Hematopoietic multipotent progenitor cell treated with erythropoietin and hydrocortisone succinate and interleukin-3 and kit ligand, for 15 days (in vitro differentiated cells): Measurements from ENCODE around the gene PDCD2L.
"Not testable (repeated sequence)": the region's sequence is repeated elsewhere in the genome, so short reads cannot be mapped to it uniquely, and the experiment has no call there.

Experiments used
- DNase-seq: peaks from one replicate; pipeline ENCODE4 v3.0.0-alpha.2; 2015; ENCODE audit warnings: low spot score

Gene PDCD2L, protein sequence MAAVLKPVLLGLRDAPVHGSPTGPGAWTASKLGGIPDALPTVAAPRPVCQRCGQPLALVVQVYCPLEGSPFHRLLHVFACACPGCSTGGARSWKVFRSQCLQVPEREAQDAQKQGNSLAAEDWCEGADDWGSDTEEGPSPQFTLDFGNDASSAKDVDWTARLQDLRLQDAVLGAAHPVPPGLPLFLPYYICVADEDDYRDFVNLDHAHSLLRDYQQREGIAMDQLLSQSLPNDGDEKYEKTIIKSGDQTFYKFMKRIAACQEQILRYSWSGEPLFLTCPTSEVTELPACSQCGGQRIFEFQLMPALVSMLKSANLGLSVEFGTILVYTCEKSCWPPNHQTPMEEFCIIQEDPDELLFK

GRCh38 chr19:34404109-34404909, at the start of gene PDCD2L:
Gene PDCD2L, plus strand, starts transcription at chr19:34404399. Its CDS starts 32 bp downstream, at chr19:34404431.
- peak; percentile 94 for DNase-seq

DNA sequence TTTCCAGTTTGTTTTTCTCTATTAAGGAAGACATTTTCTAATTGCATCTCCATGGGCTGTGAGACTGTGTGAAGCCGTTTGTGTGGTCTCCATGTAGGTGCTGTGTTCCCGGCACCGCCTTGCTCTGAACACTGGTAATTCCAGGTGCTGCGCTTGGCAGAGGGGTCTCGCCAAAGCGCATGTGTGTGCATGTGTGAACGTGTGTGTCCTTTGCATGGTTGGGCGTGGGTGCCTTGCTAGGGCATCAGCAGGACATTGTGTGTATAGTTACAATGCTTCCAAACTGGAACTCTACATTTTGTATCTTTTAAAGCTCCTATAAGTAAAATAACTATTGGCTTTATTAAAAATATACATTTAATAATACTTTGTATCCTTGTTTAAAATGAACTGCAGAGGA, 49.0 kb upstream of the PDCD2L start:
- DNase-seq, result no peak

DNA sequence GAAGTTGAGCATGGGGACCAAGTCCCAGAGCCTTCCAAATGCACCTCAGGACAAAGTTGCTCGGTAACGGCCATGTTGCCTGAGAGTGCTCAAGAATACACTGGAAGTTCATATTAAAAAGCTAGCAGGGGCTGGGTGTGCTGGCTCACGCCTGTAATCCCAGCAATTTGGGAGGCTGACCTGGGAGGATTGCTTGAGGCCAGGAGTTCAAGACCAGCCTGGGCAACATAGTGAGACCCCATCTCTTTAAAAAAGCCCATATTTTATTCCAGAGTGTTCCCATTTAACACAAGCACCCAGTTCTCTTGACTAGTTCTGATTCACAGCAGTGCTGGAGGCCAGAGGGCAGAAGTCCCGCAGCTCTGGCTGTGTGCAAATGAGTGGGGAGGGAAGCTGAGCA, 47.3 kb upstream of the PDCD2L start:
- DNase-seq, result no peak

DNA sequence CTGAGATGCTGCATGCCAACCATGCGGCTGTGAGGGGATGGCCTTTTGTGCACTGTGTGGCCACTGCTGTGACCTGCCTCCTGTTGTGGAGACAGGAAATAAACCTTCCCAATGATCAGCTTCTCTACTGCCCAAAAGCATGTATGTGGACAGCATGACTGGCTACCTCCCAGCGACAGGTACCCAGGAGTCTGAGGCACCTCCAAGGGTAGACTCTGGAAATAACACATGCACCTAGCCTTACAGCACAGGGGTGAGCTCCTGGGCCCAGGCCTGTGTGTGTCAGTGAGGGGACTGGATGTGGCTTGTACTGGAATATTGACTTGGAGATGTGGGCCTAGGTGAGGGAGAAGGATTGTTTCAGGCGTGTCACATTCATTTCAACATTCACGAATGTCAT, 46.8 kb upstream of the PDCD2L start:
- DNase-seq, result no peak

- peak; percentile 94 for DNase-seq
Measured at GRCh38 chr19:34359140-34359953, 44.9 kb upstream of the PDCD2L start.

- DNase-seq, result no peak
Measured at GRCh38 chr19:34359954-34360315, 44.3 kb upstream of the PDCD2L start.

DNA sequence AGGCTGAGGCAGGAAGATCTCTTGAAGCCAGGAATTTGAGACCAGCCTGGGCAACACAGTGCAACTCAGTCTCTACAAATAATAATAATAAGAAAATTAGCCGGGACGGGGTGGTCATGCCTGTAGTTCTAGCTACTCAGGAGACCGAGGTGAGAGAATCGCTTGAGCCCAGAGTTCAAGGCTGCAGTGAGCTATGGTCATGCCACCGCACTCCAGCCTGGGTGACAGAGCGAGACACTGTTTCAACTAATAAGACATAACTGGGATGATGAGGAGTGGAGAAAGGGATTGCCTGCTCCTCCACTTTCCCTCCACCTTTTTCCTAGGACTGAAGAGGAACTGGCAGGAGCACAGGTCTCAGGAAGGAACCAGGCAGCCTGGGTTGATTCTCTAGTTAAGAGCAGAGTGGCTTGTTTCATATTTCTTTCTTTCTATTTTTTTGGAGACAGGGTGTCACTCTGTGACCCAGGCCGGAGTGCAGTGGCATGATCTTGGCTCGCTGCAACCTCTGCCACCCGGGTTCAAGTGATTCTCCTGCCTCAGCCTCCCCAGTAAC, 43.8 kb upstream of the PDCD2L start:
- DNase-seq, result no peak

DNA sequence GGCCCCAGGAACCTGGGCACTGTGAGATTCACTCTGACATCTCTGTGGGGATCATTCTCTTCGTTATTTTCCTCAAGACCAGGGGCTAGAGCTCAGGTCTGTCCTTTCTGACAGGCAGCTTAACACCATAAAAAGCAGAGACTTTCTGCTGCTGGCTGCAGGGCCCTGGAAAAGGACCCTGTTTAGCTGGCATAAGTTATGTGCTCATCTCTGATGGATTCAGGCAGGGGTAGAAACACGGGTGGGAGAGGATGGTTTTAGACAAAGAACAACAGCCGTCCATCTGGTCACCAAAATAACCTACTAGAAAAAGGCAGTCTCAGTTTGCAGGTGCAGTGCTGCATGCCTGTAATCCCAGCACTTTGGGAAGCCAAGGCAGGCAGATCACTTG, 41.5 kb upstream of the PDCD2L start:
- DNase-seq, result no peak

- no peak for DNase-seq
Measured at GRCh38 chr19:34363094-34363493, 41.1 kb upstream of the PDCD2L start.

DNA sequence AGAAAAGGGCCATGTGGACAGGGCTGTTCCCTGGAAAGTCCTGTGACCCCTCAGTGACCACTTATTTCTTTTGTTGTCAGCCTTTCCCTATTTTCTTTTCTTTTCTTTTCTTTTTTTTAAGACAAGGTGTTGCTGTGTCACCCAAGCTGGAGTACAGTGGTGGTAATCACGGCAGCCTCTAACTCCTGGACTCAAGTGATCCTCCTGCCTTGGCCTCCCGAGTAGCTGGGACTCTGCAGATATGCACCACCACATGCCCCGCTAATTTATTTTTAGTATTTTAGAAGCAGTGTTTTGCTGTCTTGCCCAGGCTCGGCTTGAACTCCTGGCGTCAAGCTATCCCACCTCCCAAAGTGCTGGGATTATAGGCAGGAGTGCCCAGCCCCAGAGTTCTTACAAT, 40.3 kb upstream of the PDCD2L start:
- no peak for DNase-seq

DNA sequence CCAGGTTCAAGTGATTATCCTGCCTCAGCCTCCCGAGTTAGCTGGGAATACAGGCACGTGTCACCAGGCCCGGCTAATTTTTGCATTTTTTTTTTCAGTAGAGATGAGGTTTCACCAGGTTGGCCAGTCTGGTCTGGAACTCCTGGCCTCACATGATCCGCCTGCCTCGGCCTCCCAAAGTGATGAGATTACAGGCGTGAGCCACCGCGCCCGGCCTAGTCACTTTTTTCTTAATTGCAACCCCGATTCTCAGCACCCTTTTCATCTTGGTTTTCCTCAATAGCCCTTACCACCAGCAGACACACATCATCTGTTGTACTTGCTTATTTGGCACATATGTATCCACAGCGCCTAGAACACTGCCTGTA, 39.8 kb upstream of the PDCD2L start:
- DNase-seq, result no peak

DNA sequence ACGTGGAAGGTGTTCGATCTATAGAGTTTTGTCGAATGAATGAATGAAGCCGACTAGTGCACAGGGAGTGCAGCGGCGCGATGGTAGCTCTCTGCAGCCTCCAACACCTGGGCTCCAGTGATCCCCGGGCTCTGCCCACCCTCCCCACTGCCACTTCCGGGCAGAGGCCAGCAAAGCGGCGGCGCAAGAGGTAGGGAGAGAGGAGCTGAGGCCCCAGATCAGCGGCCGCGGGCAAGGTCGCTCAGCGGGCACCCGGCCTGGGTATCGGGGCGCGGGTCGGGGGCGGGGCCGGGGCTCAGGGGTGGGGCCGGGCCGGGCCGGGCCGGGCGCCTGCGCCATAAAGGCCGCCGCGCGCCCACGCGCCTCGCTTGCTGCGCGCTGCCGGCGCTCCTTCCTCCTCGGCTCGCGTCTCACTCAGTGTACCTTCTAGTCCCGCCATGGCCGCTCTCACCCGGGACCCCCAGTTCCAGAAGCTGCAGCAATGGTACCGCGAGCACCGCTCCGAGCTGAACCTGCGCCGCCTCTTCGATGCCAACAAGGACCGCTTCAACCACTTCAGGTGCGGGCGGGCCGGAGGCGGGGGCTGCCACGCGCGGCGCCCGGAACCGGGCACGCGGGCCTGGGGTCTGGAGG, 39.3 kb upstream of the PDCD2L start, which contains the start of gene GPI:
GPI (plus strand) TSS at position 367 of the 633 bp plus-strand sequence; CDS start at position 438, 71 bp downstream.
- DNase-seq, result peak; percentile 23

DNA sequence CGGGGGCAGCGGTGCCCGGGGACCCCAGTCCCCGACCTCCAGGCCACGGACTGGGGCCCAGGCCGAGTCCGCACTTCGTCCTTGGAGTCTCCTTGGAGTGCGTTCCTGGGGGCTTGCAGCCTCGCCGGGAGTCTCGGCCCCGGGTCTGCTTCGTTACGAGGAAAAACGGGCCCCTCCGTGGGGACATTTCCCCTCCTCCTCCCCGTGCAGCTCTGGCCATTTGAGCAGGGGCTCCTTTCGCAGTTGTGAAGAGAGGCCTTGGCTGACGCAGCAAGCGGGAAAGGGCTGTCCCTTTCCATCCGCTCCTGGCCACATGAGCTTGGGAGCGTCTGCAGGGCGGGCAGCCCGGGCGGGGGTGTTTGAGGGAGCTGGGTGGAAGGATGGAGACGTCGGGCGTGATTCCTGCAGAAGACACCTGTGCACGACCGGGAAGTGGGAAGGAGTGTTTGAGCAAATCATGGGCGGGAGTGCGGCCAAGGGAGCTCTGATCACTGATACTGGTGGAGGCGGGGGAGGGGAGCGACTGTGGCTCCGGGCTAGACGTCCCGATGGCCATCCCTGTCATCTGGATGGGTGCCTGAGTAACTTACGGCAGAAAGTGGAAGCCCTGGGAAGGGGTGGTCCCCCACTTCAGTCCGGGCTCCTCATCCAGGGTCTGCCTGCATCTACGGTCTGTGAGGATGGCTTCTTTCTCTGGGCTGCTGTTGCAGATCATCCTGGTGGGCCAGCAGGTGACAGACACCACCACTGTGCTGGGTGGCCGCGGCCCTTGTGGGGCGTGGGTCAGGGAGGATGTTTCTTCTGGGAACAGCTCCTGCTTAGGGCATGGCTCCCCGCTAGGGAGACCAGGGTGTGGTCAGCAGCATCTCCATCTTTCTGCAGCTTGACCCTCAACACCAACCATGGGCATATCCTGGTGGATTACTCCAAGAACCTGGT, 38.5 kb upstream of the PDCD2L start:
- no peak for DNase-seq

DNA sequence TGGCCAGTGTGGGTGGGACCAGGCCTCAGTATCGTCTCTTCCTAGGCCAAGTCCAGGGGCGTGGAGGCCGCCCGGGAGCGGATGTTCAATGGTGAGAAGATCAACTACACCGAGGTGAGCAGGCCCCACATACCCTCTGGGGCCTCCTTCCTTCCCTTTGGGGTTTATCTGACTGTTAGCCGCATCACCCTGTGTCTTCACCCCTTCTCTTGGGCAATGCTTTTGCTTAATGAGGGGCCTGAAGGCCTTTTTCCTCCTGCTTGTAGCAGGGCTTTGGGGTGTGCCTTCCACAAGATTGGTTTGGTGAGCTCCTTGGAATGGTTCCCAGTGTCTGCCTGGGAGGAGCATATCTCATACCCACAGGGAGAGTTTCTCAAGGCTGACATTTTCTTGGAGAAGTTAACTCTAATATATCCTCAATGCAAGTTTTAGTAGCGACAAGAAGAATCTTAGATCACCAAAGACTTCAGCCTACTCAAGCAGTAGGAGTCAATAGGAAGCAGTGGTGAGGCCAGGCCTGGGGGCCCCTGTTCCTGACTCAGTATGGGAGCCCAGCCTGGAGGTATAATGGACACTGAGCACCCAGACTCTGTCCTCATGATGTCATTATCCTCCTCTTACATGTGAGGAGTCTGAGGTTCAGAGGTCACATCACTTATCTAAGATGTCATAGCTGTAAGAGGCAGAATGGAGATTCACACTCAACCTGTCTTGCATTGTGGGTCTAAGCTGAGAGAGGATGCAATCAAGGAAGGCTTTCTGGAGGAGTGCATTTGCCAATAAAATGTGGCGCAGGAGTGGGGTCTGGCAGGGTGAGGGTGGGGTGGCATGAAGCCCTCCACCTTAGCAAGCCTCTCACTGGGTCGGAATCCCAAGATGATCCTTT, 37.2 kb upstream of the PDCD2L start:
- DNase-seq, result peak; percentile 65

GRCh38 chr19:34367624-34367957, 36.6 kb upstream of the PDCD2L start:
- no peak for DNase-seq

- DNase-seq, result no peak
Measured at GRCh38 chr19:34368338-34368737, 35.9 kb upstream of the PDCD2L start.

- not testable (repeated sequence) for DNase-seq
Measured at GRCh38 chr19:34369166-34369565, 35.0 kb upstream of the PDCD2L start.

- no peak for DNase-seq
Measured at GRCh38 chr19:34370117-34370516, 34.1 kb upstream of the PDCD2L start.

GRCh38 chr19:34370983-34371382, 33.2 kb upstream of the PDCD2L start:
- DNase-seq, result no peak
